ENCODE data around the gene UBE3B. TPM values are rescaled to one million over a fixed set of nuclear protein-coding genes. Genes with fewer than 3 reads are reported as not detected.
A peak's percentile ranks its signal among the peaks of the same experiment; 100 is the strongest.

UBE3B gene
- total RNA-seq, 1 experiment from 2014 or later: 48.0 TPM

- Histone ChIP-seq H2AFZ (no peak overlapping the region), H3K79me2 (ENCODE audit: low read depth) (no peaks in the 10 kb centered on the region), H3K9me2 (ENCODE audit: insufficient read depth) (no peaks in the 10 kb centered on the region), H3F3A (ENCODE audit: insufficient read depth, low read depth) (peaks cover 16% of the 10 kb centered on the region; the same call in 1 of the 2 replicates), H3K27ac (no peak overlapping the region), H3K27me3 (ENCODE audit: insufficient read depth, low read depth) (no peaks in the 10 kb centered on the region), H3K4me2 (no peak overlapping the region), H3K4me1 (replicated peaks; ENCODE audit: insufficient read depth) (peaks cover 25% of the 10 kb centered on the region), H4K20me1 (ENCODE audit: insufficient read depth) (no peaks in the 10 kb centered on the region), H3K9me3 (ENCODE audit: insufficient read depth, low read depth) (no peaks in the 10 kb centered on the region), H3K36me3 (ENCODE audit: low read depth) (no peaks in the 10 kb centered on the region), H3K4me3 (no peak overlapping the region)
- CTCF ChIA-PET: no interaction called here
- TF ChIP-seq CTCF (conservative IDR thresholded peaks at IDR 0.05): no peak
- no peak for TF ChIP-seq EZH2 (IDR thresholded peaks at IDR 0.05; ENCODE audit: low read depth)
- DNase-seq: no peak
- intact Hi-C loops (cut with micrococcal nuclease; ENCODE audit: unreplicated experiment): no loop called here
- POLR2A ChIA-PET (ENCODE audit: unreplicated experiment): no interaction called here
- no TSS peak for BruUV-seq (replicated peaks)
These were observed 65.4 kb downstream of the UBE3B start for GRCh38 chr12:109542876-109543275.

DNA sequence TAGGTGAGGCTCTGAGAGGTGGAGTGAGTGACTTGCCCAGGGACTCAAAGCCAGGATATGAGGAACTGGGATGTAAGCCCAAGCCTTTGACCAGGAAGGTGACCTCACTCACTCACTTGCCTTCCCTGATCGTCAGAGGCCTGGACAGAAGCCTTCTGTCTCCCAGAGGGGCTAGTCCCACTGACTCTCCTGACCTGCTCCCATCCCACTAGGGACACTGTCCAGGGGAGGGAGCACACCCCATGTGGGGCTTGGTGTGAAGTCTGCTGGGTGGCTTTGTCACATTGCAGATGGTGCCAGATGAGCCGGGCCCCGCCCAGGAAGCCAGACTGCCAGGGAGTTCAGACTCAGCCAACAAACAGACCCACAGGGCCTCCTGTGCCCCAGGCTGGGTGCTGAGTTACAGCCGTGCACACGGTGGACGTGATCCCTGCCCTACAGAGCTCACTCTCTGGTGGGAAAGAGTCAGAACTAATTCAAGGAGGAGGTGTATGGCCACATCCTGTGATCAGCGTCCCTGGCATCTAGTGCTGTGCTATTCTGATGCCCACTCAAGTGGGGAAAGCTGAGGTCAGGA, 67.6 kb downstream of the UBE3B start:
- ChIA-PET CTCF (interaction anchor here (0.6 kb wide), 1 partner anchor 38 kb away, joined by 3 read pairs; no protein-coding TSS in a partner anchor), POLR2A (ENCODE audit: unreplicated experiment) (no interaction called here)
- no peaks in the 10 kb centered on the region for H4K20me1 ChIP-seq (ENCODE audit: insufficient read depth)
- no TSS peak for BruUV-seq (replicated peaks)
- H3K9me3 ChIP-seq (ENCODE audit: insufficient read depth, low read depth): no peaks in the 10 kb centered on the region
- peak overlapping the region; percentile 45 for H3K27ac ChIP-seq
- H3K36me3 ChIP-seq (ENCODE audit: low read depth): no peaks in the 10 kb centered on the region
- intact Hi-C loops (cut with micrococcal nuclease; ENCODE audit: unreplicated experiment): no loop called here
- peaks cover 16% of the 10 kb centered on the region; the same call in 1 of the 2 replicates for H3F3A ChIP-seq (ENCODE audit: insufficient read depth, low read depth)
- peak; percentile 52 to 77 for DNase-seq
- H3K4me2 ChIP-seq: peak overlapping the region; percentile 45
- peak overlapping the region; percentile 61; the same call in 1 of the 2 replicates for H2AFZ ChIP-seq
- H3K4me3 ChIP-seq: no peak overlapping the region
- TF ChIP-seq EZH2 (IDR thresholded peaks at IDR 0.05; ENCODE audit: low read depth) (no peak), CTCF (conservative IDR thresholded peaks at IDR 0.05) (no peak)
- peaks cover 25% of the 10 kb centered on the region for H3K4me1 ChIP-seq (replicated peaks; ENCODE audit: insufficient read depth)
- no peaks in the 10 kb centered on the region for H3K9me2 ChIP-seq (ENCODE audit: insufficient read depth)
- no peaks in the 10 kb centered on the region for H3K79me2 ChIP-seq (ENCODE audit: low read depth)
- no peaks in the 10 kb centered on the region for H3K27me3 ChIP-seq (ENCODE audit: insufficient read depth, low read depth)

DNA sequence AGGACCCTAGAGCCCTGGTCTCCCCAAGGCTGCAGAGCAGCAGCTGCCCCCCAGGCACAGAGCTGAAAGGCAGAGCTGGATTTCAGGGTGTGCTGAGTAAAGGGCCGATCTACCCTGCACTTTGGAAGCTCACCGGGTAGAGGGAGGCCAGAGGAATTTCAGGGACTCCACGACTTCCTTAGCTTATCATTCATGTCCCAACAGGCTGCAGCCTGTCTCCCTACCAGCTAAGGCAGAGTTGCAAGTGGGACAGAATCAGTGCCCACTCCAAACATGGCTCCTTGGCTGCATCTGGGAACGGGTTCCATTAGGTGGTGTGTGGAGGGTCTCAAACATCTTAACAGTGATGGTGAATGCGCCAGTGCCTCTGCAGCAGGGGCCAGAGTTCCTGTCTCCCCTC, 68.4 kb downstream of the UBE3B start:
- H3K9me2 ChIP-seq (ENCODE audit: insufficient read depth): no peaks in the 10 kb centered on the region
- no peaks in the 10 kb centered on the region for H3K36me3 ChIP-seq (ENCODE audit: low read depth)
- H3F3A ChIP-seq (ENCODE audit: insufficient read depth, low read depth): peaks cover 16% of the 10 kb centered on the region; the same call in 1 of the 2 replicates
- H4K20me1 ChIP-seq (ENCODE audit: insufficient read depth): no peaks in the 10 kb centered on the region
- H3K4me1 ChIP-seq (replicated peaks; ENCODE audit: insufficient read depth): peaks cover 25% of the 10 kb centered on the region
- H3K79me2 ChIP-seq (ENCODE audit: low read depth): no peaks in the 10 kb centered on the region
- intact Hi-C loops (cut with micrococcal nuclease; ENCODE audit: unreplicated experiment): no loop called here
- CTCF ChIA-PET: no interaction called here
- no peaks in the 10 kb centered on the region for H3K9me3 ChIP-seq (ENCODE audit: insufficient read depth, low read depth)
- no peak for TF ChIP-seq CTCF (conservative IDR thresholded peaks at IDR 0.05)
- TF ChIP-seq EZH2 (IDR thresholded peaks at IDR 0.05; ENCODE audit: low read depth): no peak
- H3K4me2 ChIP-seq: peak overlapping the region; percentile 45
- no peak overlapping the region for H3K4me3 ChIP-seq
- BruUV-seq (replicated peaks): no TSS peak
- no peak overlapping the region for H2AFZ ChIP-seq
- no peak for DNase-seq
- peak overlapping the region; percentile 45 for H3K27ac ChIP-seq
- POLR2A ChIA-PET (ENCODE audit: unreplicated experiment): no interaction called here
- no peaks in the 10 kb centered on the region for H3K27me3 ChIP-seq (ENCODE audit: insufficient read depth, low read depth)

Data from PC-9 (cell line).